GM18873 (cell line): ENCODE measurements around the gene ALG5.

ENCODE experiments used
- ATAC-seq: cut with Tn5 transposase; IDR thresholded peaks from one replicate; pipeline ENCODE4 v1.9.1; 2021; ENCODE audit warnings: mild to moderate bottlenecking, moderate library complexity, moderate number of reproducible peaks; ENCODE audit not compliant: unreplicated experiment, low FRiP score

The ALG5 gene

GRCh38 chr13:36981156-36981743 is 17.9 kb downstream of the ALG5 start:
- no peak for ATAC-seq

DNA sequence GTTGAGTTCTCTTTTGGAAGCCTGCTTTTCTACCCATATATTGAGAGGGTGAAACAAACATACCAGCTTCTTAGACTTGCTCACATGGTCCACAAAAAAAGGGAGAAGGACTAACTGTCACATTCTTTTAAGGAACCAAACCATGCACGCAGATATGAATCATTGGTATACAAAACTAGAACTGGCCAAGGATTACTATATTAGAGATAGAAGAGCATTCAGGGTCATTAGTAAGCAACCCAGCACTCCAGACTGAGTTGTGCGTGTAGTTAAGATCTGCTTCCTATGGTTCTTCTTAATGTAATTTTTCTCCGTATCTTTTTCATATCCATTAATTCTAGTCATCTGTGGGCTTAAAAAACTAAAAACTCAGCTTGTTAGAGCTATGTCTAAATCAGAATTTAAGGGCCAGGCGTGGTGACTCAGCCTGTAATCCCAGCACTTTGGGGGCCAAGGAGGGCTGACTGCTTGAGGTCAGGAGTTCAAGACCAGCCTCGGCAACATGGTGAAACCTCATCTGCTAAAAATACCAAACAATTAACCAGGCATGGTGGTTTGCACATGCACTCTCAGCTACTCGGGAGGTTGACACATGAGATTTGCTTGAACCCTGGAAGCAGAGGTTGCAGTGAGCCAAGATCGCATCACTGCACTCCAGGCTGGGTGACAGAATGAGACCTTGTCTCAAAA is 19.6 kb downstream of the ALG5 start:
- no peak for ATAC-seq

DNA sequence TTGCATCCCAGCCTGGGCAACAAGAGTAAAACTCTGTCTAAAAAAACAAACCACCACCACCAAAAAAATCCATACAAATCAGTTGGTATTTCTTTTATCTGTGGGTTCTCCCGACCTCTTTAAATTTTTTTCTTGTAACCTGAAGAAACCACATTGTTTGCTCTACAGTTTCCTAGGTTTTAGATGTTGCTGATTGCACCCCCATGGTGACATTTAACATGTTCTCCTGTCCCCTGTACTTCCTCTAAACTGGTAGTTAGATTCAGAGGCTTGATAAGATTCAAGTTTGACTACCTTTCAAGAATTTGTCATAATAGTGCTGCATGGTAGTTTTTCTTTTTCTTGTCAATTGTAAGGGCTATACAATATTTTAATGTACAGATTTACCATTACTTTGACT is 24.0 kb downstream of the ALG5 start:
- no peak for ATAC-seq

DNA sequence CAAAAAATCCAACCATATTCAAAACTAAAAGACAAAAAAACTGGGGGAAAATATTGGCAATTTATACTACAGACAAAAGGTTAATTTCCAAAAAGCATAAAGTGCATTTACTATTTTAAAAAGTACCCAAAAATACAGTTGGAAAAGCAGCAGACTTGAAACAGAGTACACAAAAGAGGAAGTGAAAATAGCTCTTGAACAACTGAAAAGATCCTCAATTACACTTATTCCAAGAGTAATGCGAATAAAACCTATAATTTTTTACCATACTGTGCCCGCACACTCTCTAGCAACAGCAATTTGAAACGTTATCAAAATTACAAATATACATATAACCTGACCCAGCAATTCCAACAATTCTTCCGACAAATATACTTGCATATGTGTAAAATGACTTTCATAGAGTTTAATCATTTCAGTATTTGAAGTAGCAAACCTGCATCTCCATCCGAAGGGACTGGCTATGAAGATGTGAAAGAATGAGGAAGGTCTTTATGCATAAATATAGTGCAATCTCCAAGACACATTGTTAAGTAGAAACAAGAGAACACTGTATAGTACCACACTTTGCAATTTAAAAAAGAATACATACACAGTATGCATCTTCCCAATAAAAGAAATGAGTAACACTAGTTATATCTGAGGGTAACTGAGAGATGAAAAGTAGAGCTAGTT is 25.4 kb downstream of the ALG5 start:
- peak; percentile 73 for ATAC-seq

- ATAC-seq: no peak
Measured at GRCh38 chr13:36973009-36973408, 26.1 kb downstream of the ALG5 start.

DNA sequence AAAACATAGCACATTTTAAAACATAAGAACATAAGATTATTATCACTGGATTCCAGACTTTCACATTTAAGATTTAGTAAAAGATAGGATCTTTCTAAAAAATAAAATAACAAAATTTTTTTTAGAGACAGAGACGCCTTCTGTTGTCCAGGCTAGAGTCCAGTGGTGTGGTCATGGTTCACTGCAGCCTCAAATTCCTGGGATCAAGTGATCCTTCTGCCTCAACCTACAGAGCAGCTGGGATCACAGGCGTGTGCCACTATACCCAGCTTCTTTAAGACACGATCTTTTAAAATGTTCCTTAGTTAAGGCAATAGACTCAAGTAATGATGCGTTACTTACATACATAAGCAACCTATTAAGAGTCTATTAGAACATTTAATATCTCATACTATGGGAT is 32.7 kb downstream of the ALG5 start:
- ATAC-seq: no peak

DNA sequence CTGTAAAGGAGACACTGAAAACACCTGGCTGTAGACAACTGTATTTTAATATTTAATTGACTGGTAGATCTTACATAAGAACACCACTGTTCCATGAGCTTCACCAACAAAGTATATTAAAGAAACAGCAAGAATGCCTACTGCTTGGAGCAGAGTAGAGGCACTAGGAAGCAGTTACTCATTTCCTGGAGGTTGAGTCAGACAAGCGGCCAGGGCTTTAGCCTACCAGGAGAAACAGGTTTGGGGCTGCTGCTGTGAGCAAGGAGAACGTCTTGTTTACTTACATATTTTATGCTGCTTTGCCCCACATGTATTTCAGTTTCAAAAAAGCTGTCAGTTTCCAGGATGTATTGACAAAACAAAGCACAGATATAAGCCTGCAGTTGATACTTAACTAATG is 33.4 kb downstream of the ALG5 start:
- ATAC-seq: no peak

DNA sequence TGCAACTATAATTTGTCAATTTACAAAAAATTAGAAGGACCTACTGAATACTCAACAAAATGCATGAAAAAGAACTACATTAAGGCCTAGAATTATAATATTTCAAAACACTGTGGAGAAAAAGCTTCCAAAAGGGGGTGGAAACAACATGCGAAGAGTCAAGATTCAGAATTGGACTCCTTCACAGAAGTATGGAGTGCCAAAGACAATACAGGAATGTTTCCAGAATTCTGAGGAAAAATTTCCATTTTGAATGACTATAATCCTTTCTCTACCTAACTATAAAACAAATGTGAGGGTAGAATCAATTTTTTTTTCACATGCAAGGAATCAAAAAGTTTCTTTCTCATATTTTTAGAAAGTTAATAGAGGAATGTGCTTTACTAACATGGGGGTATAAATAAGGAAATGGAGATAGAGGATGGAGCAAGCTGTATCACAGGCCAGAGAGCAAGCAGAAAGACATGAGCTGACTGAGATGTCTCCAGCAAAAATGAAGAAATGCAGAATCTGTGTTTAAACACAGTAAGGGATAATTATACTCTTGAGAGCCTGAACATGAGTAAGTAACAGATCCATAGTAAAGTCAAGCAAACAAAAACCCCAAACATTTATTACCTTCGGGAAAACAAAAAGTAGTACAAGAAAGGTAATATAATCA is 39.6 kb downstream of the ALG5 start:
- ATAC-seq: no peak

- ATAC-seq: no peak
Measured at GRCh38 chr13:36954542-36954941, 44.6 kb downstream of the ALG5 start.

DNA sequence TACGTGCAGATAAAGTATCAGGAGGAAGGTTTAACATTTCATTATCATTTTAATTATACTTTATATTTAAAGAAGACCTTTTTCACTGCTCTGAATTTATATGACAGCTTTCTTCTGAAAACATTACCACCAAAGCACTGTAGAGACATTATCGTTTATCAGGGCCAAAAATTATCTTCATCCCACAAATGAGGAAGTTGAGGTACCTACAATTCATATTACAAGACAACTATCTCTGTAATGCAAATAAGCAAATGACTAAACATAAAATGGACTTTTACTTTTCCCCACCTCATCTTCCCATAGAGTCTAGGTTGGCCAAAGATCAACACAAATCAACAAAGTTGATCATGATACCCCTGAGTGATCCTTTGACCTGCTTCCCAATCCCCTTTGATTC is 48.2 kb downstream of the ALG5 start:
- no peak for ATAC-seq

- ATAC-seq: no peak
Measured at GRCh38 chr13:36950330-36950729, 48.8 kb downstream of the ALG5 start.

- no peak for ATAC-seq
Measured at GRCh38 chr13:36945078-36945477, 54.1 kb downstream of the ALG5 start.

GRCh38 chr13:36925603-36926002 is 73.5 kb downstream of the ALG5 start:
- ATAC-seq: no peak

GRCh38 chr13:36924001-36924400 is 75.1 kb downstream of the ALG5 start:
- no peak for ATAC-seq

- no peak for ATAC-seq
Measured at GRCh38 chr13:36921631-36922301, 77.4 kb downstream of the ALG5 start.

DNA sequence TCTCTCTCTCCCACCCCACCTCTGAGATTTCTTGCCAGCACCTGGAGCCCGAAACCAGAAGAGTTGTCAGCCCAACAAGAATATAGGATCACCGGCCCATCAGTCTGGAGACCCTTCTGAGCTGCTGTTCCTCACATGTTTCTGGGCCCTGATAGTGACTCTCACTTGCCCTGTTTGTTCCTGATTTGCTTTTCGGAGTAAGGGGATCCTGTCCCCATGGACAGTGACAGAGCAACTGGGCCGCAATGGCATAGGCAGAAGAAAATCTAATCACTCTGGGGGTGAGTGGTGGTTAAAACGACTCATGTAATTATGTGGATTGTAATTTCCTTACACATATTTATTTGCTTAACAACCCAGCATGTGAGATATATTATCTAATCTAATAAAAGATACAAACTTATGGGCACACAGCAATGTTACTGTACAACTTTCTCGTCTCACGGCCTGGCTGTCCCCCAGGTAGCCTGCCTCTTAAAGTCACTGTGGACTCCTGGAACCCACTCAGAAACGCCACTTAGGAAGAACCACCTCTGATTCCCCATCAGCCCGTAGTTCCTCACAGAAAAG is 78.4 kb downstream of the ALG5 start:
- no peak for ATAC-seq

- ATAC-seq: no peak
Measured at GRCh38 chr13:36919833-36920615, 79.1 kb downstream of the ALG5 start, which contains the start of gene SMAD9. Gene SMAD9, minus strand, starts transcription at chr13:36920238. Its CDS starts 40,549 bp downstream, at chr13:36879689.

DNA sequence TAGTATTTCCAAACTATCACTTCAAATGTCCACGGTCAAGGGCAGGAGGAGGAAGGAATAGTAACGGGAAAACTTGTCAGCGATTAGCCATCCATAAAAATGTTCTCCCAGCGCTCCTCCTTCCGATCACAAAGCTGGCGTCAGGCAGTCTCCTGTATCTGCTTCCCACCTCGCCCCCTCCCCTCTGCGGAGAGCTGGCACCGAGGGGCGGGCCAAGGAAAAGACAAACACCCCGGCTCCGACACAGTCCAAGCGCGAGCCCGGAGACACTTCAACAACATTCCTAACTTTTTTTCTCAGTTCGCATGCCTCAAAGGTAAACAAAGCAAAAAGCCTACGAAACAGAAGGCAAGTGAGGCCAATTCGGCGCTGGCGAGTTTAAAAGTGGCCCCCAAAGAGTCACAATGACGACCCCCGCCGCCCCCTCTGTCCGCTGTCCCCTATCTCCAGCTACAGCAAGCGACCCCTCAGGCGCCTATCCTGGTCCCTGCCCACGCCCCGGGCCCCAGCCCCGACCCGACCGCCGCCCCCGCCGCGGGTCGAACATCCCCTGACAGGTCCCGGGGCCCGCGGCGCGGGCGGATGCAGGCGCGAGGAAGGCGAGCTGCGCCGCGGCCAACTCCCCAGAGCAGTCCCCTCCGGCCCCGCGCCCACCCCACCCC is 79.8 kb downstream of the ALG5 start:
- no peak for ATAC-seq
